NCI-H1048 (cell line): ENCODE data around the gene IFI16.
A peak's percentile ranks its signal among the peaks of the same experiment; 100 is the strongest.
"Not testable (repeated sequence)": the region's sequence is repeated elsewhere in the genome, so short reads cannot be mapped to it uniquely, and the experiment has no call there.

Experiments
- DNase-seq: peaks from one replicate; lab custom pipeline; 2025; lab: John Stamatoyannopoulos, UW

IFI16 gene

GRCh38 chr1:159008744-159009188, 941 bp upstream of the IFI16 start:
- DNase-seq, result no peak

GRCh38 chr1:159009287-159009686, 420 bp upstream of the IFI16 start:
- no peak for DNase-seq

GRCh38 chr1:159010391-159010790, 684 bp downstream of the IFI16 start:
- DNase-seq, result no peak

- not testable (repeated sequence) for DNase-seq
Observed at GRCh38 chr1:159011001-159011400, 1.3 kb downstream of the IFI16 start.

- no peak for DNase-seq
Observed at GRCh38 chr1:159011751-159012150, 2.0 kb downstream of the IFI16 start.

GRCh38 chr1:159012495-159012894, 2.8 kb downstream of the IFI16 start:
- DNase-seq, result no peak

- no peak for DNase-seq
Observed at GRCh38 chr1:159014003-159014571, 4.4 kb downstream of the IFI16 start.

GRCh38 chr1:159014851-159015250, 5.1 kb downstream of the IFI16 start:
- no peak for DNase-seq

- no peak for DNase-seq
Observed at GRCh38 chr1:159015440-159015909, 5.8 kb downstream of the IFI16 start.

GRCh38 chr1:159023723-159024122, 14.0 kb downstream of the IFI16 start:
- DNase-seq, result no peak

GRCh38 chr1:159025043-159025442, 15.3 kb downstream of the IFI16 start:
- DNase-seq, result no peak

GRCh38 chr1:159026841-159027240, 17.1 kb downstream of the IFI16 start:
- not testable (repeated sequence) for DNase-seq

- DNase-seq, result no peak
Observed at GRCh38 chr1:159030311-159030710, 20.6 kb downstream of the IFI16 start.

GRCh38 chr1:159030877-159031447, 21.3 kb downstream of the IFI16 start:
- no peak for DNase-seq

- no peak for DNase-seq
Observed at GRCh38 chr1:159040206-159040605, 30.5 kb downstream of the IFI16 start.

GRCh38 chr1:159040893-159041724, 31.4 kb downstream of the IFI16 start:
- no peak for DNase-seq

GRCh38 chr1:159046486-159046885, 36.8 kb downstream of the IFI16 start:
- DNase-seq, result not testable (repeated sequence)

- DNase-seq, result no peak
Observed at GRCh38 chr1:159051436-159051835, 41.7 kb downstream of the IFI16 start.

- DNase-seq, result no peak
Observed at GRCh38 chr1:159054427-159054826, 44.7 kb downstream of the IFI16 start.

GRCh38 chr1:159055181-159055641, 45.5 kb downstream of the IFI16 start:
- DNase-seq, result peak; percentile 35

- peak; percentile 18 for DNase-seq
Observed at GRCh38 chr1:159056069-159056698, 46.5 kb downstream of the IFI16 start.

GRCh38 chr1:159058751-159059150, 49.0 kb downstream of the IFI16 start:
- no peak for DNase-seq
